Trophoblast cell (in vitro differentiated cells and primary cell): ENCODE results near the gene RFX2.

Source experiments
- DNase-seq, 2 donors: peaks; one replicate each; pipeline ENCODE4 v3.0.0-alpha.2; 2016
- H2AFZ ChIP-seq: 2 replicates; pipeline ENCODE4 v1.6.1; 2013; ENCODE audit warnings: low read length, moderate library complexity, mild to moderate bottlenecking; ENCODE audit not compliant: insufficient read depth, poor library complexity
- H2AK5ac ChIP-seq: 2 replicates; pipeline ENCODE4 v1.6.1; 2013; ENCODE audit warnings: mild to moderate bottlenecking, low read length
- H2BK120ac ChIP-seq: 2 replicates; pipeline ENCODE4 v1.6.1; 2013; ENCODE audit warnings: low read length, mild to moderate bottlenecking, moderate library complexity; ENCODE audit not compliant: insufficient read depth, poor library complexity
- H2BK12ac ChIP-seq: 2 replicates; pipeline ENCODE4 v1.6.1; 2013; ENCODE audit warnings: mild to moderate bottlenecking, low read length, moderate library complexity
- H2BK5ac ChIP-seq: 2 replicates; pipeline ENCODE4 v1.6.1; 2013; ENCODE audit warnings: low read length, low read depth, moderate library complexity, mild to moderate bottlenecking; ENCODE audit not compliant: poor library complexity
- H3K14ac ChIP-seq: 2 replicates; pipeline ENCODE4 v1.6.1; 2013; ENCODE audit warnings: mild to moderate bottlenecking, low read length
- H3K18ac ChIP-seq: 2 replicates; pipeline ENCODE4 v1.6.1; 2013; ENCODE audit warnings: mild to moderate bottlenecking, low read length
- H3K23ac ChIP-seq: 2 replicates; pipeline ENCODE4 v1.6.1; 2013; ENCODE audit warnings: low read length
- H3K27ac ChIP-seq: 2 replicates; pipeline ENCODE4 v1.5.1; 2013; ENCODE audit warnings: low read depth, mild to moderate bottlenecking, inconsistent platforms, low read length, moderate library complexity
- H3K27me3 ChIP-seq: 2 replicates; pipeline ENCODE4 v1.6.1; 2013; ENCODE audit warnings: inconsistent platforms, mild to moderate bottlenecking, low read length, moderate library complexity; ENCODE audit not compliant: insufficient read depth
- H3K36me3 ChIP-seq, 2 experiments: 1 replicate in 1 of 2; 2 replicates in 1 of 2; pipeline ENCODE4 v1.6.1; 2013; ENCODE audit warnings: low read length in 2 of 2, mild to moderate bottlenecking in 2 of 2, moderate library complexity in 1 of 2; ENCODE audit not compliant: insufficient read depth in 2 of 2, control insufficient read depth in 1 of 2
- H3K4ac ChIP-seq: 2 replicates; pipeline ENCODE4 v1.6.1; 2013; ENCODE audit warnings: low read depth, mild to moderate bottlenecking, low read length, moderate library complexity
- H3K4me1 ChIP-seq, 2 experiments: 1 replicate in 1 of 2; 2 replicates in 1 of 2; pipeline ENCODE4 v1.6.1; 2013; ENCODE audit warnings: low read length in 2 of 2, mild to moderate bottlenecking in 2 of 2, moderate library complexity in 1 of 2; ENCODE audit not compliant: insufficient read depth in 2 of 2, control insufficient read depth in 1 of 2
- H3K4me2 ChIP-seq: 2 replicates; pipeline ENCODE4 v1.6.1; 2013; ENCODE audit warnings: inconsistent platforms, mild to moderate bottlenecking, low read length, moderate library complexity
- H3K4me3 ChIP-seq: 2 replicates; pipeline ENCODE4 v1.5.1; 2013; ENCODE audit warnings: mild to moderate bottlenecking, low read depth, low read length, inconsistent platforms
- H3K79me1 ChIP-seq: one replicate; pipeline ENCODE4 v1.6.1; 2013; ENCODE audit warnings: low read length
- H3K79me2 ChIP-seq: 2 replicates; pipeline ENCODE4 v1.6.1; 2013; ENCODE audit warnings: low read length, mild to moderate bottlenecking; ENCODE audit not compliant: control insufficient read depth, insufficient read depth, poor library complexity
- H3K9ac ChIP-seq: 2 replicates; pipeline ENCODE4 v1.6.1; 2013; ENCODE audit warnings: mild to moderate bottlenecking, low read length
- H3K9me3 ChIP-seq: 2 replicates; pipeline ENCODE4 v1.6.1; 2013; ENCODE audit warnings: low read depth, mild to moderate bottlenecking, control low read depth, inconsistent platforms, low read length; ENCODE audit not compliant: insufficient read depth
- H4K12ac ChIP-seq: 2 replicates; pipeline ENCODE4 v1.6.1; 2013; ENCODE audit warnings: low read depth, mild to moderate bottlenecking, low read length, moderate library complexity
- H4K8ac ChIP-seq: 2 replicates; pipeline ENCODE4 v1.6.1; 2013; ENCODE audit warnings: low read depth, mild to moderate bottlenecking, low read length, moderate library complexity
- H4K91ac ChIP-seq: one replicate; pipeline ENCODE4 v1.6.1; 2013; ENCODE audit warnings: low read depth, mild to moderate bottlenecking, low read length, moderate library complexity
- WGBS: extraction: QIAGEN DNeasy Blood & Tissue Kit; methylation state at CpG from one replicate; pipeline ENCODE4 v1.1.7; 2013; ENCODE audit warnings: missing lambda C conversion rate; ENCODE audit not compliant: insufficient read length, insufficient coverage; ENCODE audit errors: extremely low coverage; 5-methylcytosine and 5-hydroxymethylcytosine counted together

The RFX2 gene

DNA sequence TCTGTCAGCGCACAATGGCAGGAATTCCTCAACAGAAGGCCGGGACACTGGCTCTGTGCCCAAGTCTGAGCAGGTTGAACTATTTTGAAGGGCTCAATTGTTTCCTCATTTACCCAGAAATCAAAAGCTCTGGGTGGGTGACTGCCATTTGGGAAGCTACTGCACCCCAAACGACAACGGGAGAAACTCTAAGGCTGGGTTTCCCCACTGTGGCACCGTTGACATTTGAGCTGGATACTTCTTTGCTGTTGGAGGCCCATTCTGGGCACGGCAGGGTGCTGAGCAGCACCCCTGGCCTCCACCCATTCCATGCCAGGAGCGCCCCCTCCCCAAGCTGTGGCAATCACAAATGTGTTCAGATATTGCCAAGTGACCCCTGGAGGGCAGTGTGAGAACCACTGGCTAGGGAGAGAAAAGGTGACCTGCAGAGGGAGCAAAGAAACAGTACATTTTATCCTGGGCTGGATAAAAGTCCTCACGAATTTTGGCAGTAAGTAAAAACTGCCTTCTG, 62.5 kb downstream of the RFX2 start:
- Histone ChIP-seq H3K4ac (no peak overlapping the region), H3K9me3 (peaks cover 2% of the 10 kb centered on the region), H2AFZ (no peak overlapping the region), H3K79me2 (no peaks in the 10 kb centered on the region), H3K18ac (no peak overlapping the region), H3K79me1 (no peaks in the 10 kb centered on the region), H3K27ac (no peak overlapping the region), H3K4me1 (no peaks in the 10 kb centered on the region), H2AK5ac (no peak overlapping the region), H4K91ac (no peak overlapping the region), H4K8ac (no peak overlapping the region), H3K4me3 (no peak overlapping the region), H2BK12ac (no peak overlapping the region), H4K12ac (no peak overlapping the region), H3K4me2 (no peak overlapping the region), H3K23ac (no peak overlapping the region), H3K9ac (no peak overlapping the region), H3K14ac (no peak overlapping the region), H2BK120ac (no peak overlapping the region), H2BK5ac (no peak overlapping the region), H3K36me3 (no peaks in the 10 kb centered on the region), H3K27me3 (no peaks in the 10 kb centered on the region)
- whole genome bisulfite sequencing, result no CpG with 5 or more reads among the region's 8 CpGs
- DNase-seq, result peak; percentile 12 to 54

- Histone ChIP-seq H3K4me1 (no peaks in the 10 kb centered on the region), H3K27ac (no peak overlapping the region), H2BK12ac (no peak overlapping the region), H3K23ac (no peak overlapping the region), H3K4me2 (no peak overlapping the region), H3K18ac (no peak overlapping the region), H3K27me3 (no peaks in the 10 kb centered on the region), H3K14ac (no peak overlapping the region), H2BK5ac (no peak overlapping the region), H2AK5ac (no peak overlapping the region), H3K4ac (no peak overlapping the region), H3K79me1 (no peaks in the 10 kb centered on the region), H3K36me3 (no peaks in the 10 kb centered on the region), H2AFZ (no peak overlapping the region), H2BK120ac (no peak overlapping the region), H3K9ac (no peak overlapping the region), H4K8ac (no peak overlapping the region), H4K12ac (no peak overlapping the region), H3K9me3 (peaks cover 2% of the 10 kb centered on the region), H3K4me3 (no peak overlapping the region), H4K91ac (no peak overlapping the region), H3K79me2 (no peaks in the 10 kb centered on the region)
- DNase-seq, result no peak
- no CpG with 5 or more reads among the region's 18 CpGs for WGBS
Observed at GRCh38 chr19:6047256-6047655, 63.0 kb downstream of the RFX2 start.

- Histone ChIP-seq H3K9ac (no peak overlapping the region), H3K4me1 (no peaks in the 10 kb centered on the region), H3K14ac (no peak overlapping the region), H3K4ac (no peak overlapping the region), H3K4me2 (no peak overlapping the region), H2BK12ac (no peak overlapping the region), H3K79me1 (no peaks in the 10 kb centered on the region), H2AK5ac (no peak overlapping the region), H3K79me2 (no peaks in the 10 kb centered on the region), H3K27me3 (no peaks in the 10 kb centered on the region), H4K91ac (no peak overlapping the region), H4K8ac (no peak overlapping the region), H3K18ac (no peak overlapping the region), H3K9me3 (peaks cover 2% of the 10 kb centered on the region), H2BK120ac (no peak overlapping the region), H3K27ac (no peak overlapping the region), H3K23ac (no peak overlapping the region), H3K36me3 (no peaks in the 10 kb centered on the region), H3K4me3 (no peak overlapping the region), H4K12ac (no peak overlapping the region), H2AFZ (no peak overlapping the region), H2BK5ac (no peak overlapping the region)
- WGBS, result no CpG with 5 or more reads among the region's 7 CpGs
- no peak for DNase-seq
Observed at GRCh38 chr19:6045108-6045507, 65.2 kb downstream of the RFX2 start.

- no CpG with 5 or more reads among the region's 21 CpGs for WGBS
- Histone ChIP-seq H2AFZ (no peak overlapping the region), H2BK5ac (no peak overlapping the region), H2BK120ac (no peak overlapping the region), H3K4ac (no peak overlapping the region), H2BK12ac (no peak overlapping the region), H3K18ac (no peak overlapping the region), H4K12ac (no peak overlapping the region), H3K36me3 (no peaks in the 10 kb centered on the region), H2AK5ac (no peak overlapping the region), H3K14ac (no peak overlapping the region), H4K8ac (no peak overlapping the region), H3K4me3 (peak overlapping the region; percentile 33), H3K27me3 (no peaks in the 10 kb centered on the region), H3K27ac (no peak overlapping the region), H3K9ac (peak overlapping the region; percentile 23), H3K4me1 (no peaks in the 10 kb centered on the region), H3K79me1 (no peaks in the 10 kb centered on the region), H3K4me2 (no peak overlapping the region), H4K91ac (no peak overlapping the region), H3K79me2 (no peaks in the 10 kb centered on the region), H3K9me3 (peaks cover 2% of the 10 kb centered on the region), H3K23ac (no peak overlapping the region)
- DNase-seq, result no peak
Observed at GRCh38 chr19:6044056-6044805, 66.1 kb downstream of the RFX2 start.
